ENCODE data around the gene MYO3A.

MYO3A gene, protein sequence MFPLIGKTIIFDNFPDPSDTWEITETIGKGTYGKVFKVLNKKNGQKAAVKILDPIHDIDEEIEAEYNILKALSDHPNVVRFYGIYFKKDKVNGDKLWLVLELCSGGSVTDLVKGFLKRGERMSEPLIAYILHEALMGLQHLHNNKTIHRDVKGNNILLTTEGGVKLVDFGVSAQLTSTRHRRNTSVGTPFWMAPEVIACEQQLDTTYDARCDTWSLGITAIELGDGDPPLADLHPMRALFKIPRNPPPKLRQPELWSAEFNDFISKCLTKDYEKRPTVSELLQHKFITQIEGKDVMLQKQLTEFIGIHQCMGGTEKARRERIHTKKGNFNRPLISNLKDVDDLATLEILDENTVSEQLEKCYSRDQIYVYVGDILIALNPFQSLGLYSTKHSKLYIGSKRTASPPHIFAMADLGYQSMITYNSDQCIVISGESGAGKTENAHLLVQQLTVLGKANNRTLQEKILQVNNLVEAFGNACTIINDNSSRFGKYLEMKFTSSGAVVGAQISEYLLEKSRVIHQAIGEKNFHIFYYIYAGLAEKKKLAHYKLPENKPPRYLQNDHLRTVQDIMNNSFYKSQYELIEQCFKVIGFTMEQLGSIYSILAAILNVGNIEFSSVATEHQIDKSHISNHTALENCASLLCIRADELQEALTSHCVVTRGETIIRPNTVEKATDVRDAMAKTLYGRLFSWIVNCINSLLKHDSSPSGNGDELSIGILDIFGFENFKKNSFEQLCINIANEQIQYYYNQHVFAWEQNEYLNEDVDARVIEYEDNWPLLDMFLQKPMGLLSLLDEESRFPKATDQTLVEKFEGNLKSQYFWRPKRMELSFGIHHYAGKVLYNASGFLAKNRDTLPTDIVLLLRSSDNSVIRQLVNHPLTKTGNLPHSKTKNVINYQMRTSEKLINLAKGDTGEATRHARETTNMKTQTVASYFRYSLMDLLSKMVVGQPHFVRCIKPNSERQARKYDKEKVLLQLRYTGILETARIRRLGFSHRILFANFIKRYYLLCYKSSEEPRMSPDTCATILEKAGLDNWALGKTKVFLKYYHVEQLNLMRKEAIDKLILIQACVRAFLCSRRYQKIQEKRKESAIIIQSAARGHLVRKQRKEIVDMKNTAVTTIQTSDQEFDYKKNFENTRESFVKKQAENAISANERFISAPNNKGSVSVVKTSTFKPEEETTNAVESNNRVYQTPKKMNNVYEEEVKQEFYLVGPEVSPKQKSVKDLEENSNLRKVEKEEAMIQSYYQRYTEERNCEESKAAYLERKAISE (N-terminal part only)

DNA sequence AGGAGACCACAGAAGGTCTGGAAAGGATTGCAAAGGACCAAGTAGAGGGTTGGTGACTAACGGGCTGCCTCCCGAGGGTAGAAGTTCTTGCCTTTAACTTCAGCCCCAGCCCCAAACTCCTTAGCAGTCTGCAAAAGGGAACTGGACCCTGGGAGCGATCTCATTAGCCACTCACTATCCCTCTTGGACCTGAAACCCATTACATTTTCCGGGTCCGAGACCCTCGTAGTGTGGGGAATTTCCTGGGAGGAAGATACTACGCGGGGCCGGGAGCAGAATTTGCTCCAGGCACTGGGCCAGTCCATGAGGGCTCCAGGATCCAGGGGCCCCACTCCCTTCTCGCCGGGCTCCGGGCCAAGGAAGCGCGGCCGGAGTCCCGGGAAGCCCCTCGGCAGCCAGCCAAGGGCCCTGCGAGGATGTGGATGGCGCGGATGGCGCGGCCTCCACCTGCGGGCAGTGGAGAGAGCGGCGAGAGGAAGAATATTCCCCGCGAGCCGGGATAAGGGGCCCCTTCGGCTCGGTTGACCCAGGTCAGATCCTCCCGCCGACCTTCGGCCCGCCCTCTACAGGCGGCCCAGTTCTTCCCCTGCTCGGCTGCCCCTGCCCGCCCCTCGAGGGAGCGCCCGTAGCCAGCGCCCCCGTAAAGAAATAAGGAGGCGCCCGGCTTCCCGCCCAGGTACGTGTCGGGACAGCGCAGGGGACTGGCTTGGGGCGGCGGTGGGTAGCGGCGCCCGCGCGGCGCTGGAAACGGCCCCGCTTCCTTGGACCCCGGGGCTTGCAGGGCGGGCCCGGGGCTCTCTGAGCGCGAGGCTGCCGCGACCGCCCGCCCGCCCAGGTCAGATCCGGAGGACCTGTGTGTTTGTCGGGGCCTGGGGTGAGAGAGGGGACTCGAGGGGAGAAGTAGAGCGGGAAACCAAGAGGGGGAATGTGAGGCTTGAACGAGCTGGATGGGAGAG is at the start of gene MYO3A:
TSS of gene MYO3A (plus strand) at position 577 of the 956 bp plus-strand sequence. CDS start 17,882 bp downstream, outside the sequence.
- no peak for DNase-seq (ENCODE audit: low read depth)

DNA sequence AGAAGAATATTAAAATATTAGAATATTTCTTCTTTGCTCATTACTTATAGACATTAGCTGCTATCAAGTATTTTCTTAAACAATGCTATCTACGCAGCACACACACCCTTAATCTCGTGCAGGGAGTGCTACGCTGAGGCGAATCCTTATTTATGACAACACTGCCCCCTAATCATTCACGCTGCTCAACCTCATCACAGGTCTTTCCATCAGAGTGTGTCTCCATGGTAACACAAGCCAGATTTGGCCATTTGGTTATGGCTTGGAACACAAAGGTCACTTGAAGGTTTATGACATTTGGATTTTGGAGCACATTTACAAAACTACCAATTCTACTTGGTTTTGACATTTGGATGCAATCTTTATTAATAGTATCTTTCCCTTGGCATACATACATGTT is 45.4 kb upstream of the MYO3A start:
- no peak for DNase-seq (ENCODE audit: low read depth)

DNA sequence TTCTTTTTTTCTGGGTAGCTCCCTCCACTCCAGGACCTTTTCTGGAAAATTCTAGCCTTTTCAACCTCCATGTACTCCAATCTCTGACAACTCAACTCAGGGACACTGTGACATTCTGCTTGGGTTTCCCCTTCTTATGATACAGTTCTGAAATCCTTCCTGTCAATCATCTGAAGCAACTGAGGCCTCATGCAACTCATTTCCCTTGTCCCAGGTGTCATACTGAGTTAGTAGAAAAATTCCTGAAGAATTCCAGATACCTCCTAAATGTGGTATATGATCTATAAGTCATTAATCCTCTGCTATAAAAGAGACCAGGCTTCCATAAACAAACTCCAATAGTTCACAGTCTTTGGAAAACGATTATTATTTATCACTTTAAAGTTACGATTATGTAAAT is 43.0 kb upstream of the MYO3A start:
- DNase-seq (ENCODE audit: low read depth) = no peak

DNA sequence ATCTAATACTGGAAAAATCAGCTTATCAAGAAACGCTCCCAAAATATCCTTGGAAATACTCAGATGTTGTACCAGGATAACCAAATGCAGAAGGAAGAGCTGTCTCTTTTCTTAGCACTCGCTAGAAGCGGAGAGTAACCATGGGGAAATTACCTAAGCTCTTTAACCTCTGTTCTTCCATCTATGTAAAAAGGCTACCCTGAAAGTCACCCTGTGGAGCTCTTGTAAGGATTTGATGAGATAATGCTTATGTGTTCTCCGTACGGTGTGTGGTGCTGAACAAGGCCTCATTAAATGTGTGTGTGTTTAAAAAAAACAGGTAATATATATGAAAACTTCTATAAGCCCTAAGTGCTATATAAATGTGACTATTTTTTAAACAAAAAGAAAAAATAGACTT is 38.2 kb upstream of the MYO3A start:
- no peak for DNase-seq (ENCODE audit: low read depth)

DNA sequence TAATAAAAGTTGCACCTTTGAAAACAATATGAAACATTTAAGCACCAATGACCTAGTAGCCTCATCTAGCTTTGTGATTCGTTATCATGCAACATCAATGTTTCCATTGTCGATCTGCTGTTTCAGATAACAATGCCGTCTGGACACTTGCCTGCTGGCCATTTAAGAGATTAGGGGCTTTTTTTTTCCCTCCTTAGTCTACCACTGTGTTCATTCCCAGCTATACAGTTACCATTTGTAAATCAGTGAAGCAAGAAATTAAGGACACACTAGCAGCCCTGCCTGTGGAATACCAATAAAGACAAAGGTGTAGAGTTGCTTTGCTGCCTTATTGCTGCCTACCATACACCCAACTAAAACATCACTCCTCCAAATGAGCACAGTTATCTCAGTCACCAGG is 37.6 kb upstream of the MYO3A start:
- DNase-seq (ENCODE audit: low read depth) = no peak

DNA sequence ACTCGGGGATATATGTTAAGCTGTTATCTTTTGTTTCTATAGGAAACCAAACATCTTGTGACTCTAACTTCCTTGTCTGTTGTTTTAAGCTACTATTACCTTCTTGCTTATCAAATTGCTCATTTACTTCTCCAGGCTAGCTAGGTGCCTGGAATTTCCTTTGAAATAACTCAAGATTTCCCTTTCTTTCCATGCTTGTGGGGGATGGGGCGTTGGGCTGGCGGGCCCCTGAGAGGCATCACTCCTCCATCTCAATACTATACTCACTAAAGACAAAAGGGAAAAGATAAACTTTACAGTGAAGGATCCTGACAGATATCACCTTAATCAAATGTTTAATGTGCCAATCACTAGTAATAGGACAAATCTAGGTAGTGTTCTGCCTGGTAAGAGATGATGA is 34.7 kb upstream of the MYO3A start:
- DNase-seq (ENCODE audit: low read depth) = no peak

DNA sequence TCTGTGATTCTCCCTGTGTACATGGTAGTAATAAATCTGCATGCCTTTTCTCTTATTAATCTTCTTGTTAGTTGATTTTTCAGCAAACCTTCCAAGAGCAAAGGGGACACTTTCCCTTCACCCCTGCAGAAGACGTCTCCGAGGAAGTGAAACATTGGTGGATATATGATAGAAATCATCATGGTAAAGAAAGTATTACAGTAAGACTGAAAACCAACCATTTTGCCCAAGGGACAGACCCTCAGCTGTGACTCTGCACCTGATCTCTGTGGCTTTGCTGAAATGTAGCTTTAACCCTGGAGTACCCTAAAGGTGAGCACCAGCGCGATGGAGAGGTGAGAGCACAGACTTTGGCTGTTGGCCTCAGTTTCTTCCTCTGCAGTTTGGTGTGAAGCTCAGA is 32.8 kb upstream of the MYO3A start:
- DNase-seq (ENCODE audit: low read depth) = no peak

DNA sequence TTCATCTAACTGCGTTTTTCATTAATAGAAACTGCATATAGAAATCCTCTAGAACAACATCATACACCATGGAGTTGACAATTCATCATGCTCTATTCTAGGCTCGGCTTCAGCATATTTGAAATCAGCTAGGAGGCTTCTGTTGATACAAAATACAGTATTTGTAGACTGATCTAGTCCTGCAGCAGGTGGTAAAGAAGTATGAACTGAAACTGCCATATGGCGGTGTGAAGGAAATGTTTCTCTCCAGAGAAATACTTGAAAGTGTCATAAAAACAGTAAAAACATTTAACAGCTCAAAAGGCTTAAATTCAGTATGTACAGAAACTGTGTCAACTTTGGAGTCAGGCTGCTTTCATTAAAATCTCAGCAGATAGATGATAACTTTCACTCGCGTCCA is 32.0 kb upstream of the MYO3A start:
- DNase-seq (ENCODE audit: low read depth) = no peak

DNA sequence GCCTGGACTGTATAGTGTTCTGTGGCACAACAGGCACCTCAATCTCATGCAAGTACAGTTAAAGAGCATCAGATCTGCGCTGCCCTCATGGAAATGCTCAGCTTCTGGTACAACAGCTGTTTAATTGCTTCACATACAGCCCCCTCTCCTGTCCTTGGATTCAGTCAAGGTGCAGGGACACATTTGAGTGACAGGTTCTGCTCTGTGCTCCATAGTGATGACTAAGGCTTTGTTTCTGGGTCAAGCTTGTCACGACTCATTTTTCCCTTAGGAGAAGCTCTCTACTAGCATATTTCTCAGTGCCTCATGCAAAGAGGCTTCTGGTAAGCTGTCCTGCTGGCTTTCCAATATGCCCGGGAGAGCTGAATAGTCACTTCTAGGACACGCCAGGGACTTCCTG is 26.8 kb upstream of the MYO3A start:
- no peak for DNase-seq (ENCODE audit: low read depth)

DNA sequence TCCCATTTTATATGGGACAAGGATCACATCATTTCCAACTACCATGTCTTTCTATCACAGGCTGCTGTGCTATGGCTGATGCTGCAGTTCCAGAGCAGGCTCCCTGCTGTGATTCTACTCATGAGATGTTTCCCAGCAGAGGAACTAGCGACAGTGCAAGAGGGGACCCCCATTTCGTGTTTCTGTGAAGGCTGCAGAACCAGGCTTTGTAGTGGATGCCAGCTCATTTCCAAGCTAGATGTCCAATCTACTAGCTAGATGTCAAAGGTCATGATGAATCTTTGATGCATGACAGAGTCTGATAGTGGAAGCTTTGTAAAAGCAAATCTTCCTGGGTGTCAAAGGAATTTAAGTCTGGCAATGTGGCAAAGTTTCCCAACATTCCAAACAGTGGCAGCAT is 21.2 kb upstream of the MYO3A start:
- DNase-seq (ENCODE audit: low read depth) = no peak

DNA sequence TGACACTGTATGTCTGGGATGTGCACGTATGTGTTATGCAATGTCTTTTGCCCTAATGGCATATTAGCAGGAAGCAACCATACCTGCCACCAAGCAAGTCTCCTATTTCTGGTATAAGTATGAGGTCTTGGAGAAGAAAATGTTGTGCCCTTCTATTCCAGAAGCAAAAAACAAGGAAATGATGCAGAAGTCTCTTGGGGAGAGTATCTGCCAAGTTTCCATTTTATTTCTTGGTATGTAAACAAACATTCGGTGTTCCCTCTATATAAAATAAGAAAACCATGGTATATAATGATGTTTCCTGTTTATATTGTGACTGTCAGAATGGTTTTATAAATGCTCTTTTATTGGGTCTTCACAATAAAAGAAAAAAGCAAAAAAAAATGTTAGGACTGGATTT is 19.3 kb upstream of the MYO3A start:
- no peak for DNase-seq (ENCODE audit: low read depth)

DNA sequence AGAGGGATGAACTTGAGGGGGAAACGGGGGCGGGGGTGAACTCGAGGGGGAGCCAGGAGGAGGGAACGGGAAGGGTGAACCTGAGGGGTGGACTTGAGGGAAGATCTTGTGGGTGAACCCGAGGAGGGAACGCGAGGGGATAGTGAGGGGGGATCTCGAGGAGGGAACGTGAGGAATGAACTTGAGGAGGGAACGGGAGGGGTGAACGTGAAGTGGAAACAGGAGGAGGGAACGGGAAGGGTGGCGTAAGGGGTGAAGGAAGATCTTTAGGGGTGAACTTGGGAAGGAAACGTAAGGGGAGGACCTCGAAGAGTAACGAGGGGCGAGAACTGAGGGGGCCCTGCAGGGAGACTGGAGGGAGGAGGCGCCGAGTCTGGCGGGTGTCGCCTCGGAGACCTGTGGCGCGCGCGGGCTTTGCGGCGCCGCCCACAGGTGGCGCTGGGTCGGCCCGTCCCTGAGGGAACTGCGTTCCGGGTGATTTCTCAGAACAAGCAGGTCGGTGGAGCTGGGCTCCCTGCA is 651 bp downstream of the MYO3A start:
- peak; percentile 12 for DNase-seq (ENCODE audit: low read depth)

DNA sequence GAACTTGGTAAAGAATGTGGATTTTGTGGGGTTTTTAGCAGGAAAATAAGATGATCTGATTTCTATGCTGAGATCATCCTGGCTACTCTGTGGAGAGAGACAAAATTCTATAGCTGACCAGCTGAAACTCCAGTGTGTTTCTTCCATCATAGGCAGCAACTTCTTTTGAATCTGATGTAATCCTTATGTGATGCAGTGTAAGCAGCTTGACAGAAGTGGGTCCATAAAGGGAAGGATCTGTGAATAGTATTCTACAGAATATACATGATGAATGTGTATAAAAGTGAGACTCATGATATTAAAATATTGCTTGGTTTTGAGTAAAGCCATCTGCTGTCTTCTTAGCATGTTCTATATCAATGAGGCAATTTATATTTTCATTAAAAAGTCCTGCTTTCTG is 4.4 kb downstream of the MYO3A start:
- DNase-seq (ENCODE audit: low read depth) = no peak

DNA sequence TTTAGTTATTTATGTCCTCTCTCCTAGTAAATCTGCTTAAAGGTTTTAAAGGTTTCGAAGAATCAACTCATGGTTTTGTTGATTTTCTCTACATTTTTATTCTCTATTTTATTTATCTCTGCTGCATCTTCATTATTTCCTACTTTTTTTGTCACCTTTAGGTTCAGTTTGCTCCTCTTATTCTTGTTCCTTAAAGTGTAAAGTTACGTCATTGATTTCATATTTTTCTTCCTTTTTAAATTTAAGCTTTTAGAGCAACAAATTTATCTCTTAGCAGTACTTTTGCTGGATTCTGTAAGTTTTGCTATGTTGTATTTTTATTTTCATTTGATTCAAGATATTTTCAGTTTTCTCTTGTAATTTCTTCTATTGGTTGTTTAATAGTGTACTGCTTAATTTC is 10.7 kb downstream of the MYO3A start:
- DNase-seq (ENCODE audit: low read depth) = no peak

DNA sequence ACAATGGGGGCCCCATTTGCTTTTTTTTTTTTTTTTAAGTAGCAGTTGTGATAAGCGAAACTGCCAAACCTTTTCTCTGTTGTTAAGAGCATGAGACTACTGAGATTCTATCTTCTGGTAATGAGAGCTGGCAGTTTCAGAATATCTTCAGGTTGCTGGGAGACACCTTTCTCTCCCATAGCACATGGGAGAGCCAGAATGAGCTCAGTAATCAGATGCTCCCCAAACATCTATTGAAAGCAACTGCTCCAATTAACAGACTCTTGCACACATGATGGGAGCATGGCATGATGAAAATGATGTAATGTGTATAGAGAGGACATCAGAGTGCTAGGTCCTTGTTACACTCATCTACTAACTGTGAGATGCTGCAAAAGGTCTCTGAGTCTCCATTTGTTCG is 18.8 kb downstream of the MYO3A start:
- no peak for DNase-seq (ENCODE audit: low read depth)

DNA sequence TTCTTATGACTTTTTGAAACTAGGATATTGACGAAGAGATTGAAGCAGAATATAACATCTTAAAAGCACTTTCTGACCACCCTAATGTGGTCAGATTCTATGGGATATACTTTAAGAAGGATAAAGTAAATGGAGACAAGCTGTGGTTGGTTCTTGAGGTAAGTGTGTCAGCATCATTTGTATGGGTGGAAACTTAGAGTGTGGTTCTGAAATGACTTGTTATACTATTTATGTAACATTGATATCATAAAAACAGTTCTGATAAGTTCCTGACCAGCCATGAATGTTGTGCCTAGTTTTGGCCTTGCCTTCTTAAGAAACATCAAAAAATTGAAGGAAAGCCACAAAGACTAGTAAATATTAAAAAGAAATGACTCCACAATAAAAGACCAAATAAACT is 20.8 kb downstream of the MYO3A start:
- no peak for DNase-seq (ENCODE audit: low read depth)

DNA sequence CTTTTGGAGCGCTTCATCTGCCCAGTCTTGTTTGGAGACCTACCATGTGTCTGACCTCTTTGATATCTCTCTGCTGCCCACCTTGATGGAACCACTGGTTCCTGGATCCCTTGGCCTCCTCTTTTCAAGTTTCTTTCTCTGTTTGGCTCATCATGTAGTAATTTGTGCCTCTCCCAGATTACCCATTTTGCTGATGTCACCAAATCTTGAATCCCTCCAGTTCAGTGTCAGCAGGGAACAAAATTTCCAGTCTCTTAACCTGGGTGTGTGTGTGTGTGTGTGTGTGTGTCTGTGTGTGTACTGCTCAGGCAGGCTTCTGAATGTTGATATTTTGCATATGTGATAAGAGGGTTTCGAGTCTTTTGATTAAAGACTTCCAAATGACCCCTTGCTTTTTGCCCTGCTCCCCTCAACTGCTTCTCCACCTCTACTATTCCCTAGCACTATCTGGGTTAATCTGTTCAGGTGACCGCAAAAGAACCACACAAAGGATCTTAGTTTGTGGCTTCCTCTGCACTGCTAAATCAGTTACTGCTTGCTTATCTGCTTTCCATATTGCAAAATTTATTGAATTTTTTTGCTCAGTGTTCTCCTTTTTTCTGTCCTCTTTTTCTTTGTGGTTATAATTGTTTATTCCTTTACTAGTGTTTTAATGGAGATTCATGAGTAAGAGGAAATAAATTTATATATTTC is 25.7 kb downstream of the MYO3A start:
- DNase-seq (ENCODE audit: low read depth) = no peak

DNA sequence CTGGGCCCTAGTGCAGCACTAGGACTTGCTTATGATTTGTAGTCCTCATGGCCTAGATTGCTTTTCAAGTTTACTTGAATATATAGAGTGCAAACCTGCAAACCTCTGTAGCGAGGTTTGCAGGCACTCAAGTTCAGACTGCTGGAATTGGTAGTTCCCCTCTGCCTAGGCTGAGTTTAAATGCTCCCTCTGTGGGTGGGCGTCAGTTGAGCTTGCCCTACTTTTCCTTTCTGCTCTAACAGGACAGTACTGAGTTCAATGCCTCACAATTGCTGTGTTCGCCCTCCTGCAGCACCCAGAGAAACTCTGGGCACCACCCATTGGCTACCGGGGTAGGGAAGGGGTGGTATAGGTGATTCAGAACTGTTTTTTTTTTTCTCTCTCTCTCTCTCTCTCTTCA is 31.6 kb downstream of the MYO3A start:
- DNase-seq (ENCODE audit: low read depth) = no peak

DNA sequence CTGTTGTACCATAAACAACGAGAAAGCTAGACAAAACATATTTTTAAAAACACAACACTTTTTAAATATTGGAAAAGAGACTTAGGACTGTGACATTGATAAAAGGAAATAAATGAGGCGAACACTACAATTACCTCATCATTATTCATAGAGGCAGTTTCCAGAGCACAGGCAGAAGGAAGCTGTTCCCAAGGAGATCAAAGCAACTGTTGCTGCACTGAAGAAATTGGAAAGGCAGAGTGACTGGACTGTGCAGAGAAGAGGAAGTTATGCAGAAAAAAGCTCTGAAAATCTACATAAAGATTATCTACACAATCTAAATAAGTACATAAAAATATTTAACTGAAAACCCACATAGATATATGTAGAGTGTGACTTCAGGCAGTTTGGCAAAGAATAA is 32.8 kb downstream of the MYO3A start:
- no peak for DNase-seq (ENCODE audit: low read depth)

DNA sequence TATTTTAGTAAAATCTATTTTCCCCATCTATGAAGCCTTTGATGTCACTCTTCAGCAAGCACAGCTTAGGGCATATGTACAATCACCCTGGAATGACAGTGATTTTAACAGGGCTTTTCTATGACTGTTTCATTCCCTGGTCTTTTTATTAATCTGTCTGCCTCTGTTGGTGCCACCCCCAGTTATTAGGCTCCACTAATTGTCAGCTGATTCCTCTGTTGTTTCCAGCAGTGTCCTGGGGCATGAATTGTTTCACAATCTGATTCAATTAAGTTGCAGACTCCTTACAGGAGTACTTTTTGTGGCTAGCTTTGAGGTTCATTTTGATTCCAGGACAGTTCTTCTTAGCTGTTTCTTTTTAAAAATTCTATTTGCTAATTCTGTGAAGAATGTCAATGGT is 38.6 kb downstream of the MYO3A start:
- DNase-seq (ENCODE audit: low read depth) = no peak
